Keratinocyte (primary cell): ENCODE results near the gene CDH18. TPM values are rescaled to one million over a fixed set of nuclear protein-coding genes. Genes with fewer than 3 reads are reported as not detected.

ENCODE experiments used
- DNase-seq: peaks from one replicate; pipeline ENCODE4 v3.0.0-alpha.2; 2011; ENCODE audit warnings: low read depth, missing footprints, low spot score
- FAIRE-seq: peaks from 2 replicates; lab custom pipeline; 2011; peaks lifted over from hg19 to GRCh38; lab: Jason Lieb, UNC
- H2AFZ ChIP-seq: 2 replicates; pipeline ENCODE4 v1.6.0; 2012; ENCODE audit warnings: low read length, control low read depth, inconsistent platforms; ENCODE audit not compliant: control insufficient read depth
- H3K27ac ChIP-seq: 2 replicates; pipeline ENCODE4 v1.5.1; 2011; ENCODE audit warnings: low read length; ENCODE audit not compliant: control insufficient read depth, insufficient read depth
- H3K27me3 ChIP-seq: 3 replicates; pipeline ENCODE4 v1.6.0; 2011; ENCODE audit warnings: low read length; ENCODE audit not compliant: control insufficient read depth, insufficient read depth; ENCODE audit errors: extremely low read depth
- H3K36me3 ChIP-seq, 2 experiments: 2 replicates in 1 of 2; 3 replicates in 1 of 2; pipeline ENCODE4 v1.5.1; 2011; ENCODE audit warnings: low read length in 2 of 2, mild to moderate bottlenecking in 1 of 2; ENCODE audit not compliant: control insufficient read depth in 2 of 2, insufficient read depth in 2 of 2; ENCODE audit errors: extremely low read depth in 1 of 2
- H3K4me1 ChIP-seq: 3 replicates; pipeline ENCODE4 v1.5.1; 2011; ENCODE audit warnings: low read length; ENCODE audit not compliant: control insufficient read depth, insufficient read depth; ENCODE audit errors: extremely low read depth
- H3K4me2 ChIP-seq: 3 replicates; pipeline ENCODE4 v1.6.0; 2011; ENCODE audit warnings: low read depth, low read length; ENCODE audit not compliant: control insufficient read depth, insufficient read depth; ENCODE audit errors: extremely low read depth
- H3K4me3 ChIP-seq, 3 experiments: fragments of 200-600 bp in 1 of 3; sonication (generic) in 1 of 3; 2 replicates in 2 of 3; 3 replicates in 1 of 3; pipeline ENCODE4 v1.5.1; 2011 to 2016; ENCODE audit warnings: low read length in 3 of 3, mild to moderate bottlenecking in 3 of 3, control low read depth in 2 of 3, inconsistent platforms in 1 of 3, low read depth in 1 of 3, mixed read lengths in 1 of 3, mixed run types in 1 of 3, moderate library complexity in 1 of 3; ENCODE audit not compliant: control insufficient read depth in 2 of 3, insufficient read depth in 2 of 3; ENCODE audit errors: extremely low read depth in 1 of 3
- H3K79me2 ChIP-seq: 2 replicates; pipeline ENCODE4 v1.6.0; 2012; ENCODE audit warnings: low read length; ENCODE audit not compliant: control insufficient read depth, insufficient read depth
- H3K9ac ChIP-seq: 3 replicates; pipeline ENCODE4 v1.6.0; 2011; ENCODE audit warnings: low read length; ENCODE audit not compliant: control insufficient read depth, insufficient read depth; ENCODE audit errors: extremely low read depth
- H3K9me1 ChIP-seq: 3 replicates; pipeline ENCODE4 v1.6.0; 2011; ENCODE audit warnings: low read length; ENCODE audit not compliant: control insufficient read depth, insufficient read depth; ENCODE audit errors: extremely low read depth
- H3K9me3 ChIP-seq: 2 replicates; pipeline ENCODE4 v1.5.1; 2012; ENCODE audit warnings: low read depth, low read length; ENCODE audit not compliant: control insufficient read depth
- H4K20me1 ChIP-seq: 3 replicates; pipeline ENCODE4 v1.6.0; 2011; ENCODE audit warnings: low read length; ENCODE audit not compliant: control insufficient read depth, insufficient read depth; ENCODE audit errors: extremely low read depth
- CTCF ChIP-seq, 3 experiments: IDR thresholded peaks in 1 of 3; conservative IDR thresholded peaks in 1 of 3; optimal IDR thresholded peaks in 1 of 3; 2 replicates in 2 of 3; 3 replicates in 1 of 3; pipeline versions ENCODE3 to v1.5.1; 2011; ENCODE audit warnings: low read length in 3 of 3, mild to moderate bottlenecking in 3 of 3, moderate library complexity in 2 of 3, control low read depth in 1 of 3, inconsistent platforms in 1 of 3; ENCODE audit not compliant: insufficient read depth in 2 of 3; ENCODE audit errors: extremely low read depth in 1 of 3
- EZH2 ChIP-seq: IDR thresholded peaks from one replicate; pipeline ENCODE4 v1.6.1; 2012; ENCODE audit warnings: inconsistent platforms, mild to moderate bottlenecking, low read length, moderate library complexity
- dilution Hi-C: fragments of 300-500 bp; cut with MboI; formaldehyde crosslinking; loops from one replicate; pipeline ENCODE4 v1.7.0; 2020; ENCODE audit warnings: low sequenced_read_pairs; ENCODE audit not compliant: extremely low pct_ligation_motif_present
- polyA plus RNA-seq, 5 experiments: library from polyadenylated mRNA; depleted of rRNA in 3 of 5; stranded (reverse) in 3 of 5; stranded (forward) in 1 of 5; unstranded in 1 of 5; fragments of >200 nt; gene quantifications; 1 replicate in 1 of 5; 2 replicates in 3 of 5; 3 replicates in 1 of 5; pipeline versions ENCODE4 v1.2.1 to v1.2.3, GENCODE V29; 2011 to 2012; ENCODE audit warnings: missing spikeins in 2 of 5, low read depth in 1 of 5, low replicate concordance in 1 of 5

The CDH18 gene
- polyA plus RNA-seq, 1 donor (not counting 4 experiments of a cell fraction or from before 2014, with no cell fraction given), result 0.41 TPM

- no peaks in the 10 kb centered on the region for H3K27me3 ChIP-seq
- H3K9me3 ChIP-seq, result no peaks in the 10 kb centered on the region
- no peak overlapping the region for H2AFZ ChIP-seq
- no peak overlapping the region for H3K4me2 ChIP-seq
- H3K4me3 ChIP-seq, result no peak overlapping the region
- dilution Hi-C loops, result no loop called here
- H4K20me1 ChIP-seq, result no peaks in the 10 kb centered on the region
- no peak overlapping the region for H3K27ac ChIP-seq
- FAIRE-seq (no peak), DNase-seq (no peak)
- H3K79me2 ChIP-seq, result no peaks in the 10 kb centered on the region
- no peaks in the 10 kb centered on the region for H3K9me1 ChIP-seq
- H3K4me1 ChIP-seq, result no peaks in the 10 kb centered on the region
- no peaks in the 10 kb centered on the region for H3K36me3 ChIP-seq
- no peak overlapping the region for H3K9ac ChIP-seq
- no peak for TF ChIP-seq EZH2
- TF ChIP-seq CTCF (optimal IDR thresholded peaks at IDR 0.05 in 1 of 3, IDR thresholded peaks at IDR 0.05 in 1 of 3, conservative IDR thresholded peaks at IDR 0.05 in 1 of 3; ENCODE audit: extremely low read depth in 1 of 3, insufficient read depth in 2 of 3, low read length in 3 of 3), result no peak
Measured at GRCh38 chr5:19975795-19976194, 12.2 kb downstream of the CDH18 start.

- Histone ChIP-seq H4K20me1 (no peaks in the 10 kb centered on the region), H3K4me1 (no peaks in the 10 kb centered on the region), H3K9me3 (no peaks in the 10 kb centered on the region), H3K79me2 (no peaks in the 10 kb centered on the region), H2AFZ (no peak overlapping the region), H3K27me3 (no peaks in the 10 kb centered on the region), H3K4me2 (no peak overlapping the region), H3K9ac (no peak overlapping the region), H3K36me3 (no peaks in the 10 kb centered on the region), H3K4me3 (no peak overlapping the region), H3K9me1 (no peaks in the 10 kb centered on the region), H3K27ac (no peak overlapping the region)
- dilution Hi-C loops, result no loop called here
- DNase-seq (no peak), FAIRE-seq (no peak)
- TF ChIP-seq CTCF (optimal IDR thresholded peaks at IDR 0.05 in 1 of 3, IDR thresholded peaks at IDR 0.05 in 1 of 3, conservative IDR thresholded peaks at IDR 0.05 in 1 of 3; ENCODE audit: extremely low read depth in 1 of 3, insufficient read depth in 2 of 3, low read length in 3 of 3) (no peak), EZH2 (no peak)
Measured at GRCh38 chr5:19960451-19960850, 27.5 kb downstream of the CDH18 start.
